GM12872 (cell line): ENCODE measurements around the gene VCAN.

Source experiments
- TF ChIP-seq, protein P1 (sequence below): IDR thresholded peaks from 3 replicates; pipeline ENCODE4 v1.5.1; 2011; ENCODE audit warnings: low read depth, mild to moderate bottlenecking, low read length, moderate library complexity; ENCODE audit not compliant: insufficient read depth

VCAN gene

GRCh38 chr5:83434946-83435345, 36.6 kb upstream of the VCAN start:
- TF ChIP-seq, protein P1, sequence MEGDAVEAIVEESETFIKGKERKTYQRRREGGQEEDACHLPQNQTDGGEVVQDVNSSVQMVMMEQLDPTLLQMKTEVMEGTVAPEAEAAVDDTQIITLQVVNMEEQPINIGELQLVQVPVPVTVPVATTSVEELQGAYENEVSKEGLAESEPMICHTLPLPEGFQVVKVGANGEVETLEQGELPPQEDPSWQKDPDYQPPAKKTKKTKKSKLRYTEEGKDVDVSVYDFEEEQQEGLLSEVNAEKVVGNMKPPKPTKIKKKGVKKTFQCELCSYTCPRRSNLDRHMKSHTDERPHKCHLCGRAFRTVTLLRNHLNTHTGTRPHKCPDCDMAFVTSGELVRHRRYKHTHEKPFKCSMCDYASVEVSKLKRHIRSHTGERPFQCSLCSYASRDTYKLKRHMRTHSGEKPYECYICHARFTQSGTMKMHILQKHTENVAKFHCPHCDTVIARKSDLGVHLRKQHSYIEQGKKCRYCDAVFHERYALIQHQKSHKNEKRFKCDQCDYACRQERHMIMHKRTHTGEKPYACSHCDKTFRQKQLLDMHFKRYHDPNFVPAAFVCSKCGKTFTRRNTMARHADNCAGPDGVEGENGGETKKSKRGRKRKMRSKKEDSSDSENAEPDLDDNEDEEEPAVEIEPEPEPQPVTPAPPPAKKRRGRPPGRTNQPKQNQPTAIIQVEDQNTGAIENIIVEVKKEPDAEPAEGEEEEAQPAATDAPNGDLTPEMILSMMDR = no peak

- TF ChIP-seq, protein P1 = no peak
These were observed 35.3 kb upstream of the VCAN start for GRCh38 chr5:83436276-83436675.

- TF ChIP-seq, protein P1 = no peak
These were observed 30.7 kb upstream of the VCAN start for GRCh38 chr5:83440826-83441225.

- TF ChIP-seq, protein P1 = no peak
These were observed 29.8 kb upstream of the VCAN start for GRCh38 chr5:83441747-83442146.

DNA sequence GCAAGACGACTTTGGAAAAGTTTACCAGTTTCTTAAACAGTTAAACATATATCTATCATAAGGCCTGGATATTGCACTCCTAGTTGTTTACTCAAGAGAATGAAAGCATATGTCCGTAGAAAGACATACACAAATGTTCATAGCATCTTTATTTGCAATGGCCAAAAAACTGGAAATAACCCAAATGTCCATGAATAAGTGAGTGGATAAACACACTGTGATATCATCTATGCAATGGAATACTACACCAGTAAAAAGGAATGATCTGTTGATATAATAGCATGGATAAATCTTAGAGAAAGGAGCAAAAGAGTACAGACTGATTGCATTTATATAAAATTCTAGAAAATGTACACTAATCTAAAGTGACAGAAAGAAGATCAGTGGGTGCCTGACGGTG, 28.0 kb upstream of the VCAN start:
- TF ChIP-seq, protein P1 = no peak

GRCh38 chr5:83444445-83444844, 27.1 kb upstream of the VCAN start:
- TF ChIP-seq, protein P1 = no peak

DNA sequence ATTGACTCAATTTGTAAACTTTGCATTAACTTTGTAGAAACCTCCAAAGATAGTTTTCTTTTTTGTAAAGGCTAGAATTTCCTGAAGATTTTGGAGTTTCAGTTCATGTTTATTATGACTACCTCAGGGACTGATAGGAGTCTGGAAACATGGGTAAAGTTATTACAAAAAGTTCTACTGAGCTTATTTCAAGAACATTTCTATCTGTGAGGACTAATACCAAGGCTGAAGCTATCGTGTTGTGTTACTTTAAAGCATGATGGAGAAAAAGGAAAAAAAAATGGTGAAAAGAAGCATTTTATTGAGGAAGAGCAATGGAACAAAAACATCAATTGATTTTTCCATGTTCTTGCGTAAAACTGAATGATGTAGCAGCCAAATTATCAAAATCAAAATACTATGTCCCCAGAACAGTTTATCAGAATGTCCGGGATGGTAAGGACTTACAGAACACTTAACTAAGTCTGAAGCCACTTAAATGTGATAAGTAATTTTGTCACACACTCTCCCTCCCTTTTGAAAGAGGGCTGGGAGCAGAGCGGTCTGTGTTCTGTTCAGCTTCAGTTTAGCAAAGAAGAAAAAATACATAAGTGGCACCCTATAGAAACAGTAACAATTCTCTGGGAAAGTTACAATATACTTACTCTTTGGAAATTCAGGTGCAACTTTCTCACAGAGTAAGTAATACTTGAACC, 25.1 kb upstream of the VCAN start:
- TF ChIP-seq, protein P1 = no peak

GRCh38 chr5:83447533-83447932, 24.0 kb upstream of the VCAN start:
- TF ChIP-seq, protein P1 = no peak
